T-helper 2 cell treated with Interferon-gamma antibody and Interleukin-4, amounts not matched to agents 100 ng/mL and 5 ng/mL, for 36 hours (primary cell): ENCODE measurements around the gene MTCP1. TPM values are rescaled to one million over a fixed set of nuclear protein-coding genes. Genes with fewer than 3 reads are reported as not detected.

ENCODE experiments used
- intact Hi-C: fragments of 100-400 bp; cut with micrococcal nuclease; formaldehyde crosslinking; loops from one replicate; pipeline ENCODE4 v1.15.1; 2023
- total RNA-seq: library from RNA; stranded (reverse); gene quantifications from 2 replicates; pipeline ENCODE4 v1.2.3, GENCODE V29; 2022

The MTCP1 gene
- total RNA-seq, 1 donor from 2014 or later: 15.0 TPM

GRCh38 chrX:155055494-155055893 lies 15.4 kb downstream of the MTCP1 start:
- intact Hi-C loops: no loop called here

GRCh38 chrX:155054255-155054654 lies 16.7 kb downstream of the MTCP1 start:
- intact Hi-C loops: no loop called here

- intact Hi-C loops: no loop called here
Measured at GRCh38 chrX:155053656-155054055, 17.3 kb downstream of the MTCP1 start.

GRCh38 chrX:155052738-155053498 lies 18.0 kb downstream of the MTCP1 start:
- intact Hi-C loops: no loop called here

- intact Hi-C loops: loop anchor here (2.0 kb wide), 1 partner anchor 68 kb away; no protein-coding TSS in a partner anchor
Measured at GRCh38 chrX:155048977-155049619, 21.8 kb downstream of the MTCP1 start.

GRCh38 chrX:155046811-155047528 lies 24.0 kb downstream of the MTCP1 start:
- intact Hi-C loops: no loop called here

- intact Hi-C loops: no loop called here
Measured at GRCh38 chrX:155046129-155046810, 24.7 kb downstream of the MTCP1 start.

GRCh38 chrX:155035688-155036087 lies 35.2 kb downstream of the MTCP1 start:
- intact Hi-C loops: no loop called here

- intact Hi-C loops: no loop called here
Measured at GRCh38 chrX:155031657-155032056, 39.3 kb downstream of the MTCP1 start.

- intact Hi-C loops: no loop called here
Measured at GRCh38 chrX:155028877-155029291, 42.1 kb downstream of the MTCP1 start.

- intact Hi-C loops: no loop called here
Measured at GRCh38 chrX:155028129-155028528, 42.8 kb downstream of the MTCP1 start.

GRCh38 chrX:155027509-155028066 lies 43.3 kb downstream of the MTCP1 start:
- intact Hi-C loops: loop anchor here (1.0 to 2.0 kb wide), 3 partner anchors 29 to 47 kb away; partner anchors contain the start of genes BRCC3, CMC4 and MTCP1

GRCh38 chrX:155026727-155027508 lies 44.0 kb downstream of the MTCP1 start, which contains the start of gene FUNDC2:
Gene FUNDC2, plus strand, starts transcription at chrX:155026844. Its CDS starts 95 bp downstream, at chrX:155026939.
- intact Hi-C loops: loop anchor here (1.0 to 2.0 kb wide), 3 partner anchors 30 to 46 kb away; partner anchors contain the start of genes BRCC3, CMC4 and MTCP1

- intact Hi-C loops: loop anchor here (2.0 kb wide), 2 partner anchors 30 to 46 kb away; no protein-coding TSS in a partner anchor
Measured at GRCh38 chrX:155026420-155026726, 44.6 kb downstream of the MTCP1 start.

GRCh38 chrX:155023907-155024833 lies 46.8 kb downstream of the MTCP1 start:
- intact Hi-C loops: no loop called here

GRCh38 chrX:155022585-155022984 lies 48.4 kb downstream of the MTCP1 start, which contains the start of gene F8:
Gene F8, minus strand, starts transcription at chrX:155022723. Its CDS starts 171 bp downstream, at chrX:155022552.
- intact Hi-C loops: no loop called here

GRCh38 chrX:155020591-155020990 lies 50.3 kb downstream of the MTCP1 start:
- intact Hi-C loops: no loop called here
